ENCODE data around the gene BCLAF1. TPM values are rescaled to one million over a fixed set of nuclear protein-coding genes. Genes with fewer than 3 reads are reported as not detected.

The BCLAF1 gene
- total RNA-seq, 1 donor from 2014 or later: 146 TPM

DNA sequence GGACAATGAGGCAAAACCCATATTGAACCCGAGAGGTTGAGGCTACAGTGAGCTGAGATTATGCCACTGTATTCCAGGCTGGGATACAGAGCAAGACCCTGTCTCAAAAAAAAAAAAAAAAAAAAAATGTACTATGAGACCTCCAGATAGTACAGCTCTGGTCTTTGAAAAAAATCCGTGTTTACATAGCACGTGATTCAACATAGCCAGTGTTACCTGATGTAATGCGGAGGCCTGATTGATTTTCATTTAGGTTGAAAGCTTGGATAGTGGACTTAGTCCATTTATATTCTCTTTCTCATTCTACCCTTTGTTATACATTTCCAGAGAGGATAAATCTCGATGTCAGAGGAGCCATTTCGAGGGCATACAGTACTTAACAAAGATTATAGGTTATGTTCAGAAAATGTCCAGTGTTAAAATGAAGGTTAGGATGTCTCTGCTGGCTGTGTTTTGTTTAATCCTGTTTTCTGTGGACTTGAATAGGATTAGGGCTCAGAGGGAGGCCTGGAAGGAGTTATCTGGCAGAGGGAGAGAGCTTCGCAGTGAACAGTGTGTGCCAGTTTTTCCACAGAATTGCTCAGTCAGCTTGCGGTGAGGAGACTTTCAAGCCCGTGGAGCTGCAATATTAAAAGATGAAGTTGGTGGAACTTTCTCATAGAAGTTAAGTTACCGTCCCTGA is 33.9 kb upstream of the BCLAF1 start:
- DNase-seq (ENCODE audit: low read depth): no peak
- TF ChIP-seq, protein P1, sequence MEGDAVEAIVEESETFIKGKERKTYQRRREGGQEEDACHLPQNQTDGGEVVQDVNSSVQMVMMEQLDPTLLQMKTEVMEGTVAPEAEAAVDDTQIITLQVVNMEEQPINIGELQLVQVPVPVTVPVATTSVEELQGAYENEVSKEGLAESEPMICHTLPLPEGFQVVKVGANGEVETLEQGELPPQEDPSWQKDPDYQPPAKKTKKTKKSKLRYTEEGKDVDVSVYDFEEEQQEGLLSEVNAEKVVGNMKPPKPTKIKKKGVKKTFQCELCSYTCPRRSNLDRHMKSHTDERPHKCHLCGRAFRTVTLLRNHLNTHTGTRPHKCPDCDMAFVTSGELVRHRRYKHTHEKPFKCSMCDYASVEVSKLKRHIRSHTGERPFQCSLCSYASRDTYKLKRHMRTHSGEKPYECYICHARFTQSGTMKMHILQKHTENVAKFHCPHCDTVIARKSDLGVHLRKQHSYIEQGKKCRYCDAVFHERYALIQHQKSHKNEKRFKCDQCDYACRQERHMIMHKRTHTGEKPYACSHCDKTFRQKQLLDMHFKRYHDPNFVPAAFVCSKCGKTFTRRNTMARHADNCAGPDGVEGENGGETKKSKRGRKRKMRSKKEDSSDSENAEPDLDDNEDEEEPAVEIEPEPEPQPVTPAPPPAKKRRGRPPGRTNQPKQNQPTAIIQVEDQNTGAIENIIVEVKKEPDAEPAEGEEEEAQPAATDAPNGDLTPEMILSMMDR (conservative IDR thresholded peaks at IDR 0.05; ENCODE audit: low read depth, low read length): no peak

DNA sequence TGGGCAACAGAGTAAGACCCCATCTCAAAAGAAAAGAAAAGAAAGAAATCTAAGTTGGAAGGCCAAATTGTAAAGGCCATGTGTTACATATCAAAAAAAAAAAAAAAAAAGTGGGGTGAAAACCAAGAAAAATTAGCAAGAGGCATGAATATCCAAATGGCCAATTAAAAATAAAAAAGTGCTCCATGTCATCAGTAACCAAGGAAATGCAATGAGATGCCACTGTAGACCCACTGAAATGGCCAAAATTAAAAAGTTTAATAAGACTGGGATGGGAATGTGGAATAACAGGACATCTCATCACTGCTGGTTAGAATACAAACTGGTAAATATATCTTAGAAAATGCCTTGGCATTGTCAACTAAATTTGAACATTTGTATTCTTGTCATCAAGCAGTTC is 30.1 kb upstream of the BCLAF1 start:
- no peak overlapping the region for H3K4me3 ChIP-seq (ENCODE audit: low read depth, low read length)
- TF ChIP-seq, protein P1 (conservative IDR thresholded peaks at IDR 0.05; ENCODE audit: low read depth, low read length): no peak

More for the DNA sequence above, 33.9 kb upstream of the BCLAF1 start:
- no peak overlapping the region for H3K4me3 ChIP-seq (ENCODE audit: low read depth, low read length)

DNA sequence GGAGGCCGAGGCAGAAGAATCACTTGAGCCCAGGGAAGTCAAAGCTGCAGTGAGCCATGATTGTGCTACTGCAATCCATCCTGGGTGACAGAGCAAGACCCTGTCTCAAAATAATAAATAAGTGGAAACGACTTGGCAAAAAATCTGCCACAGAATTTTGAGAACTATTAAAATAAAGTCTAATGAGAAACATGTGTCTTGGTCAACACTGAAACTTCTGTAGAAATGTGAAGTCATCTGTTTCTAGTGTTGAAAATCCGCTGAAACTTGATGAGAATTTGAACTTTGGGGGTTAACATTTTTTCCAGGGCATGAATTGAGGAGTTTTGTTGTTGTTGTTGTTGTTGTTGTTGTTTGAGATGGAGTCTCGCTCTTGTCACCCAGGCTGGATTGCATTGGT is 29.0 kb upstream of the BCLAF1 start:
- TF ChIP-seq, protein P1 (conservative IDR thresholded peaks at IDR 0.05; ENCODE audit: low read depth, low read length): no peak
- DNase-seq (ENCODE audit: low read depth): no peak
- no peak overlapping the region for H3K4me3 ChIP-seq (ENCODE audit: low read depth, low read length)

More for the DNA sequence above, 30.1 kb upstream of the BCLAF1 start:
- DNase-seq (ENCODE audit: low read depth): no peak

DNA sequence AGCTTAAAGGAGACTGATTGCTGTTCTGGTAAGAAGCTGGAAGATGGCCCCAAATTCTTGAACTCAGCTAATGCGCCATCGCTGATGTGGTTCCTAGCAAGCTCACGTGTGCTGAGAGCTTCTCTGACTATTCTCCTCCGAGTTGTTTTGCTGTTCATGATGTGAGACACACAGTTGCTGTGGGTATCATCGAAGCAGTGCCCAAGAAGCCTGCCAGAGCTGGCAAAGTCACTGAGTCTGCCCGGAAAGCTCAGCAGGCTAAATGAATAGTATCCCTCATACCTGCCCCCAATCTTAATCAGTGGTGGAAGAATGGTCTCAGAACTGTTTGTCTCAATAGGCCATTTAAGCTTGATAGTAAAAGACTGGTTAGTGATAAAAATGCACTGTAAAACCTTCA is 28.3 kb upstream of the BCLAF1 start:
- TF ChIP-seq, protein P1 (conservative IDR thresholded peaks at IDR 0.05; ENCODE audit: low read depth, low read length): no peak
- no peak overlapping the region for H3K4me3 ChIP-seq (ENCODE audit: low read depth, low read length)

DNA sequence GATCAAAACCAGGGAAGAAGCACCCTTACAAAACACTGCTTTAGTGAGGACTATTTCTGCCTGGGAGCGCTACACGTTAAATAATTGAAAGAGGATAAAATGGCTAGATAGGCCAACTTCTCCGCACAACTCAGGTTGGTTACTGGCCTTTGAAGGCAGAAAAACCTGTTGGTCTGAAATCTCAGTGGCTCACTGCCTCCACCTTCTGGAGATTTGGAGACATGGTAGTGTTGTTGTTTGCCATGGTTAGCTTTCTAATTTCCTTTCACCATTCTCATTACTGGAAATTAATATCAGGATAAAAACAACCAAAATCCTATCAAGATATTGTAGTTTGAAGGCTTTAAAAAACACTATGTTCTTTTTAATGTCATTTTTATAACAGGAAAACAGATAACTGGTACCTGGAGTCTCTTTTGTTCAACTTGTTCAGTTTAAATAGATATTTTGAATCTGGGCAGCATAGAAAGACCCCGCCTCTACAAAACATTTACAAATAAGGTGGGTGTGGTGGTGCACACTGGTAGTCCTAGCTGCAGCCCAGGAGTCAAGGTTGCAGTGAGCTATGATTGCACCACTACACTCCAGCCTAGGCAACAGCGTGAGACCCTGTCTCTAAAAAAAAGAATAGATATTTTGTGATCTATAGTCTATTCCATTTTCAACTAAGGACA is 27.5 kb upstream of the BCLAF1 start:
- no peak overlapping the region for H3K4me3 ChIP-seq (ENCODE audit: low read depth, low read length)
- peak; percentile 26 for DNase-seq (ENCODE audit: low read depth)
- TF ChIP-seq, protein P1 (conservative IDR thresholded peaks at IDR 0.05; ENCODE audit: low read depth, low read length): peak; percentile 87

More for the DNA sequence above, 28.3 kb upstream of the BCLAF1 start:
- no peak for DNase-seq (ENCODE audit: low read depth)

DNA sequence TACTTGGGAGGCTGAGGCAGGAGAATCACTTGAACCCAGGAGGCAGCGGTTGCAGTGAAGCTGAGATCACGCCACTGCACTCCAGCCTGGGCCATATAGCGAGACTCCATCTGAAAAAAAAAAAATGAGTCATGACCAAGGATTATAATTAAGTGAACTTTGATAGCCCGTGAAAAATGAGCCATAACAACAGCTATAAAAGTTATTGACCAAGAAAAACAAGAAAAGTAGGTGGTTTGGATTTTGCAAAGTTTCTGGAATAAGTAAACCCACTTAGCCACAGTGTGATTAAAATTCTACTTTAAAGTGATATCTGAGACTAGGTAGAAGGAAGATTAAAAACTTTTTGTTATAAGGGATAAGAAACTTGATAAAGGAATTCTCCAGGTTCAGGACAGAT is 25.9 kb upstream of the BCLAF1 start:
- DNase-seq (ENCODE audit: low read depth): no peak
- no peak overlapping the region for H3K4me3 ChIP-seq (ENCODE audit: low read depth, low read length)
- TF ChIP-seq, protein P1 (conservative IDR thresholded peaks at IDR 0.05; ENCODE audit: low read depth, low read length): no peak
